HTERT RPE-1 (cell line): ENCODE results near the gene DNM3.
"Not testable (repeated sequence)": the region's sequence is repeated elsewhere in the genome, so short reads cannot be mapped to it uniquely, and the experiment has no call there.

Source experiments
- in situ Hi-C: fragments of 300-500 bp; cut with MboI; formaldehyde crosslinking; loops from 4 replicates; pipeline ENCODE4 v1.14.3; 2020; ENCODE audit warnings: low sequenced_read_pairs

DNM3 gene

GRCh38 chr1:172298911-172299310 is 457.6 kb downstream of the DNM3 start:
- in situ Hi-C loops, result no loop called here

GRCh38 chr1:172299515-172299914 is 458.2 kb downstream of the DNM3 start:
- in situ Hi-C loops, result no loop called here

- in situ Hi-C loops, result not testable (repeated sequence)
Measured at GRCh38 chr1:172307508-172307907, 466.2 kb downstream of the DNM3 start.

GRCh38 chr1:172308142-172308541 is 466.8 kb downstream of the DNM3 start:
- in situ Hi-C loops, result no loop called here

- in situ Hi-C loops, result no loop called here
Measured at GRCh38 chr1:172308577-172308976, 467.3 kb downstream of the DNM3 start.

- in situ Hi-C loops, result no loop called here
Measured at GRCh38 chr1:172320733-172321132, 479.4 kb downstream of the DNM3 start.

GRCh38 chr1:172321451-172321850 is 480.2 kb downstream of the DNM3 start:
- in situ Hi-C loops, result no loop called here

- in situ Hi-C loops, result no loop called here
Measured at GRCh38 chr1:172322219-172323061, 481.1 kb downstream of the DNM3 start.

- in situ Hi-C loops, result no loop called here
Measured at GRCh38 chr1:172323686-172324085, 482.4 kb downstream of the DNM3 start.

GRCh38 chr1:172324086-172324485 is 482.8 kb downstream of the DNM3 start:
- in situ Hi-C loops, result no loop called here

- in situ Hi-C loops, result no loop called here
Measured at GRCh38 chr1:172324761-172325160, 483.5 kb downstream of the DNM3 start.

- in situ Hi-C loops, result no loop called here
Measured at GRCh38 chr1:172325531-172325930, 484.2 kb downstream of the DNM3 start.

- in situ Hi-C loops, result no loop called here
Measured at GRCh38 chr1:172326136-172326535, 484.8 kb downstream of the DNM3 start.

- in situ Hi-C loops, result no loop called here
Measured at GRCh38 chr1:172328266-172328665, 487.0 kb downstream of the DNM3 start.

- in situ Hi-C loops, result no loop called here
Measured at GRCh38 chr1:172332230-172332629, 490.9 kb downstream of the DNM3 start.

- in situ Hi-C loops, result no loop called here
Measured at GRCh38 chr1:172335377-172335776, 494.1 kb downstream of the DNM3 start.

GRCh38 chr1:172338295-172338735 is 497.0 kb downstream of the DNM3 start:
- in situ Hi-C loops, result no loop called here

GRCh38 chr1:172339842-172340241 is 498.5 kb downstream of the DNM3 start:
- in situ Hi-C loops, result no loop called here

GRCh38 chr1:172340520-172340919 is 499.2 kb downstream of the DNM3 start:
- in situ Hi-C loops, result no loop called here

GRCh38 chr1:172341697-172342096 is 500.4 kb downstream of the DNM3 start:
- in situ Hi-C loops, result no loop called here

GRCh38 chr1:172342584-172343239 is 501.4 kb downstream of the DNM3 start:
- in situ Hi-C loops, result no loop called here
